Kidney epithelial cell (primary cell): ENCODE results near the gene KRAS. TPM values are rescaled to one million over a fixed set of nuclear protein-coding genes. Genes with fewer than 3 reads are reported as not detected.

Experiments used
- DNase-seq: peaks from one replicate; pipeline ENCODE4 v3.0.0-alpha.2; 2010; ENCODE audit warnings: low read depth
- H3K27me3 ChIP-seq: 2 replicates; pipeline ENCODE4 v1.6.0; 2011; ENCODE audit warnings: low read length; ENCODE audit not compliant: control insufficient read depth, insufficient read depth
- H3K36me3 ChIP-seq: 2 replicates; pipeline ENCODE4 v1.5.1; 2011; ENCODE audit warnings: low read length; ENCODE audit not compliant: control insufficient read depth, insufficient read depth
- H3K4me3 ChIP-seq: 2 replicates; pipeline ENCODE4 v1.5.1; 2011; ENCODE audit warnings: low read depth, mild to moderate bottlenecking, control low read depth, low read length
- CTCF ChIP-seq: IDR thresholded peaks from 2 replicates; pipeline ENCODE4 v1.5.1; 2011; ENCODE audit warnings: mild to moderate bottlenecking, moderate library complexity, low read length, control low read depth, inconsistent platforms; ENCODE audit not compliant: insufficient read depth, poor library complexity, severe bottlenecking
- total RNA-seq: library from RNA; depleted of rRNA; stranded (reverse); fragments of >200 nt; gene quantifications from 2 replicates; pipeline ENCODE4 v1.2.3, GENCODE V29; 2015

KRAS gene
- total RNA-seq, 1 donor from 2014 or later = 24.0 TPM

- no peak for TF ChIP-seq CTCF
- H3K27me3 ChIP-seq = no peaks in the 10 kb centered on the region
- no peaks in the 10 kb centered on the region for H3K36me3 ChIP-seq
- no peak for DNase-seq
- H3K4me3 ChIP-seq = peak overlapping the region; percentile 64
These were observed 56.5 kb downstream of the KRAS start for GRCh38 chr12:25194214-25194613.

DNA sequence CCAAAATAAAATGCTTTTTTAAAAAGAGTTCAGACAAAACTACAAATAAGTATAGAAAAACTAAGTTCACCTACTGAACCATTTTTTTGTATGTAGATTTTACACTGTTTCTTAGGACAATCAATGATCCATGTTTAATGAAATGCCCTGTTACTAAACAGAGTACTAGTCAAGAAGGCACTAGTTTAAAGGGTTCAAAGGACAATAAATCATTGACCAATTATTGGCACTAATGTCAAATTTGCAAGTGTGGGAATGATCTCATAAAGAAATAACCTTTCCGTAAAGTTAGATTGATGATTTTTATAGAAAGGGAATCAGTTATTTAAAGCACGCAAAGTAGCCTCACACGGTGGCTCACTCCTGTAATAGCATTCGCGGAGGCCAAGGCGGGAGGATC lies 59.9 kb downstream of the KRAS start:
- no peak for TF ChIP-seq CTCF
- H3K36me3 ChIP-seq = no peaks in the 10 kb centered on the region
- H3K4me3 ChIP-seq = no peak overlapping the region
- no peaks in the 10 kb centered on the region for H3K27me3 ChIP-seq
- DNase-seq = no peak

GRCh38 chr12:25189656-25190055 lies 61.1 kb downstream of the KRAS start:
- TF ChIP-seq CTCF = no peak
- no peak for DNase-seq
- no peak overlapping the region for H3K4me3 ChIP-seq
- no peaks in the 10 kb centered on the region for H3K36me3 ChIP-seq
- H3K27me3 ChIP-seq = no peaks in the 10 kb centered on the region

GRCh38 chr12:25187781-25188180 lies 62.9 kb downstream of the KRAS start:
- Histone ChIP-seq H3K27me3 (no peaks in the 10 kb centered on the region), H3K36me3 (no peaks in the 10 kb centered on the region), H3K4me3 (no peak overlapping the region)
- DNase-seq = peak; percentile 67
- TF ChIP-seq CTCF = no peak

GRCh38 chr12:25186788-25187402 lies 63.8 kb downstream of the KRAS start:
- H3K27me3 ChIP-seq = no peaks in the 10 kb centered on the region
- TF ChIP-seq CTCF = no peak
- no peak overlapping the region for H3K4me3 ChIP-seq
- DNase-seq = no peak
- no peaks in the 10 kb centered on the region for H3K36me3 ChIP-seq

- Histone ChIP-seq H3K27me3 (no peaks in the 10 kb centered on the region), H3K36me3 (no peaks in the 10 kb centered on the region), H3K4me3 (no peak overlapping the region)
- no peak for DNase-seq
- TF ChIP-seq CTCF = no peak
These were observed 64.5 kb downstream of the KRAS start for GRCh38 chr12:25186038-25186787.
